ENCODE data around the gene KRTAP10-4. TPM values are rescaled to one million over a fixed set of nuclear protein-coding genes. Genes with fewer than 3 reads are reported as not detected.

Gene KRTAP10-4
- total and polyA plus RNA-seq, 2 experiments from 2014 or later = 0.16 TPM; not detected in 1

Other genes starting within 250 kb of the KRTAP10-4 start
- 40.9 and 46.7 TPM in 2 replicates for gene CFAP410, start 234.3 kb upstream of the KRTAP10-4 start, total RNA-seq
- gene CFAP410, start 234.3 kb upstream of the KRTAP10-4 start, polyA plus RNA-seq = 34.0 and 37.1 TPM in 2 replicates
- gene TRPM2, start 220.1 kb upstream of the KRTAP10-4 start, total RNA-seq = not detected in 2 replicates
- not detected in 2 replicates for gene TRPM2, start 220.1 kb upstream of the KRTAP10-4 start, polyA plus RNA-seq
- gene LRRC3, start 118.2 kb upstream of the KRTAP10-4 start, total RNA-seq = 5.9 and 9.5 TPM in 2 replicates
- gene LRRC3, start 118.2 kb upstream of the KRTAP10-4 start, polyA plus RNA-seq = 3.3 and 4.1 TPM in 2 replicates
- not detected in 2 replicates for gene KRTAP10-1, start 33.5 kb upstream of the KRTAP10-4 start, total RNA-seq
- gene KRTAP10-1, start 33.5 kb upstream of the KRTAP10-4 start, polyA plus RNA-seq = 0.56 TPM in 1 of 2 replicates, not detected in the other
- gene KRTAP10-2, start 22.2 kb upstream of the KRTAP10-4 start, total RNA-seq = not detected in 2 replicates
- gene KRTAP10-2, start 22.2 kb upstream of the KRTAP10-4 start, polyA plus RNA-seq = 0.55 TPM in 1 of 2 replicates, not detected in the other
- not detected in 2 replicates for gene KRTAP10-3, start 14.9 kb upstream of the KRTAP10-4 start, total RNA-seq
- not detected in 2 replicates for gene KRTAP10-3, start 14.9 kb upstream of the KRTAP10-4 start, polyA plus RNA-seq
- gene KRTAP10-5, start 6.9 kb downstream of the KRTAP10-4 start, total RNA-seq = not detected in 2 replicates
- gene KRTAP10-5, start 6.9 kb downstream of the KRTAP10-4 start, polyA plus RNA-seq = not detected in 2 replicates
- gene KRTAP10-6, start 18.8 kb downstream of the KRTAP10-4 start, total RNA-seq = not detected in 2 replicates
- 0.29 TPM in 1 of 2 replicates, not detected in the other for gene KRTAP10-6, start 18.8 kb downstream of the KRTAP10-4 start, polyA plus RNA-seq
- gene KRTAP10-7, start 26.9 kb downstream of the KRTAP10-4 start, total RNA-seq = not detected in 2 replicates
- not detected in 2 replicates for gene KRTAP10-7, start 26.9 kb downstream of the KRTAP10-4 start, polyA plus RNA-seq
- gene KRTAP10-8, start 38.4 kb downstream of the KRTAP10-4 start, total RNA-seq = not detected in 2 replicates
- gene KRTAP10-8, start 38.4 kb downstream of the KRTAP10-4 start, polyA plus RNA-seq = not detected in 2 replicates
- gene KRTAP10-9, start 53.4 kb downstream of the KRTAP10-4 start, total RNA-seq = not detected in 2 replicates
- not detected in 2 replicates for gene KRTAP10-9, start 53.4 kb downstream of the KRTAP10-4 start, polyA plus RNA-seq
- gene KRTAP10-10, start 63.6 kb downstream of the KRTAP10-4 start, total RNA-seq = not detected in 2 replicates
- not detected in 2 replicates for gene KRTAP10-10, start 63.6 kb downstream of the KRTAP10-4 start, polyA plus RNA-seq
- not detected in 2 replicates for gene KRTAP10-11, start 72.7 kb downstream of the KRTAP10-4 start, total RNA-seq
- not detected in 2 replicates for gene KRTAP10-11, start 72.7 kb downstream of the KRTAP10-4 start, polyA plus RNA-seq
- not detected in 2 replicates for gene KRTAP12-4, start 80.9 kb downstream of the KRTAP10-4 start, total RNA-seq
- not detected in 2 replicates for gene KRTAP12-4, start 80.9 kb downstream of the KRTAP10-4 start, polyA plus RNA-seq
- gene KRTAP12-3, start 84.2 kb downstream of the KRTAP10-4 start, total RNA-seq = not detected in 2 replicates
- gene KRTAP12-3, start 84.2 kb downstream of the KRTAP10-4 start, polyA plus RNA-seq = not detected in 2 replicates
- gene KRTAP12-2, start 93.2 kb downstream of the KRTAP10-4 start, total RNA-seq = not detected in 2 replicates
- gene KRTAP12-2, start 93.2 kb downstream of the KRTAP10-4 start, polyA plus RNA-seq = not detected in 2 replicates
- not detected in 2 replicates for gene KRTAP12-1, start 108.4 kb downstream of the KRTAP10-4 start, total RNA-seq
- gene KRTAP12-1, start 108.4 kb downstream of the KRTAP10-4 start, polyA plus RNA-seq = not detected in 2 replicates
- not detected in 2 replicates for gene KRTAP10-12, start 123.4 kb downstream of the KRTAP10-4 start, total RNA-seq
- not detected in 2 replicates for gene KRTAP10-12, start 123.4 kb downstream of the KRTAP10-4 start, polyA plus RNA-seq
- 2.8 and 3.2 TPM in 2 replicates for gene TSPEAR, start 137.8 kb downstream of the KRTAP10-4 start, total RNA-seq
- 3.4 and 5.3 TPM in 2 replicates for gene TSPEAR, start 137.8 kb downstream of the KRTAP10-4 start, polyA plus RNA-seq
- gene UBE2G2, start 228.1 kb downstream of the KRTAP10-4 start, total RNA-seq = 47.8 and 79.4 TPM in 2 replicates
- 78.7 and 86.4 TPM in 2 replicates for gene UBE2G2, start 228.1 kb downstream of the KRTAP10-4 start, polyA plus RNA-seq
- 63.0 and 89.8 TPM in 2 replicates for gene SUMO3, start 244.3 kb downstream of the KRTAP10-4 start, total RNA-seq
- gene SUMO3, start 244.3 kb downstream of the KRTAP10-4 start, polyA plus RNA-seq = 95.9 and 121 TPM in 2 replicates